K562 (cell line): ENCODE measurements around the gene RAD54L. TPM values are rescaled to one million over a fixed set of nuclear protein-coding genes. Genes with fewer than 3 reads are reported as not detected.

ENCODE experiments used
- ARHGAP35 ChIP-seq: fragments of 450-650 bp; IDR thresholded peaks from 2 replicates; pipeline ENCODE4 v1.6.1; 2018; ENCODE audit not compliant: partially characterized antibody
- DEAF1 ChIP-seq: fragments of 450-650 bp; formaldehyde crosslinking; IDR thresholded peaks from 2 replicates; pipeline ENCODE4 v1.4.0; 2020; ENCODE audit warnings: mild to moderate bottlenecking, moderate library complexity
- ESRRA ChIP-seq: fragments of 450-650 bp; IDR thresholded peaks from 2 replicates; pipeline ENCODE4 v1.6.1; 2014; ENCODE audit warnings: low read depth, mild to moderate bottlenecking, moderate library complexity, borderline replicate concordance
- GABPB1 ChIP-seq: sonication (generic); formaldehyde crosslinking; IDR thresholded peaks from 2 replicates; pipeline ENCODE4 v1.8.0; 2022; ENCODE audit warnings: mild to moderate bottlenecking, missing genetic modification reagents
- KDM5B ChIP-seq: fragments of 200-600 bp; sonication (generic); IDR thresholded peaks from 2 replicates; pipeline ENCODE4 v1.6.1; 2012; ENCODE audit warnings: low read depth, mild to moderate bottlenecking, moderate library complexity, low read length, control low read depth, inconsistent platforms; ENCODE audit not compliant: insufficient replicate concordance
- MTA2 ChIP-seq: fragments of 450-650 bp; IDR thresholded peaks from 2 replicates; pipeline ENCODE4 v1.6.1; 2016; ENCODE audit warnings: low read depth
- NFRKB ChIP-seq: fragments of 450-650 bp; IDR thresholded peaks from 2 replicates; pipeline ENCODE4 v1.6.1; 2016; ENCODE audit warnings: low read depth
- NR2C1 ChIP-seq, 2 experiments: fragments of 450-650 bp; IDR thresholded peaks; 2 replicates each; pipeline ENCODE4 v1.6.1; 2017; ENCODE audit warnings: mild to moderate bottlenecking in 2 of 2, antibody characterized with exemption in 1 of 2, inconsistent platforms in 1 of 2, missing compliant biosample characterization in 1 of 2, missing genetic modification characterization in 1 of 2
- RB1 ChIP-seq: fragments of 450-650 bp; IDR thresholded peaks from 2 replicates; pipeline ENCODE4 v1.6.1; 2017; ENCODE audit warnings: low read depth, mild to moderate bottlenecking
- TAF7 ChIP-seq: fragments of 450-650 bp; IDR thresholded peaks from 2 replicates; pipeline ENCODE4 v1.6.1; 2016; ENCODE audit warnings: missing genetic modification characterization, missing compliant biosample characterization
- UBTF ChIP-seq, 2 experiments: IDR thresholded peaks; 2 replicates each; pipeline ENCODE4 v1.6.1; 2012; ENCODE audit warnings: improper control_type of control experiment in 2 of 2, low read depth in 2 of 2, low read length in 2 of 2, borderline replicate concordance in 1 of 2
- ZFP36 ChIP-seq: fragments of 150-350 bp; IDR thresholded peaks from 2 replicates; pipeline ENCODE4 v1.6.1; 2018; ENCODE audit warnings: low read length, low read depth; ENCODE audit not compliant: partially characterized antibody
- ZNF583 ChIP-seq: fragments of 250-450 bp; sonication (Bioruptor Pico); IDR thresholded peaks from 2 replicates; pipeline ENCODE4 v1.4.0; 2020
- polyA plus RNA-seq, 8 experiments: library from polyadenylated mRNA; depleted of rRNA in 4 of 8; stranded (reverse) in 5 of 8; unstranded in 3 of 8; fragments of >200 nt; fragmentation: Nextera tagmentation in 2 of 8; fragmentation: Illumina TruSeq in 1 of 8; extraction: Ambion mirVana in 2 of 8; extraction: Trizol in 1 of 8; gene quantifications; 2 replicates each; pipeline versions ENCODE4 v1.2.1 to v1.2.3, GENCODE V29; 2011 to 2014; ENCODE audit warnings: inconsistent platforms in 1 of 8, missing spikeins in 1 of 8
- total RNA-seq, 7 experiments: library from RNA; depleted of rRNA in 6 of 7; stranded (reverse); fragments of >200 nt in 6 of 7; fragmentation: Illumina TruSeq in 2 of 7; extraction: Trizol in 2 of 7; gene quantifications; 2 replicates each; pipeline versions ENCODE4 v1.2.1 to v1.2.3, GENCODE V29; 2011 to 2021; ENCODE audit warnings: low replicate concordance in 1 of 7
- TF ChIP-seq, protein P1 (sequence below), 2 experiments: fragments of 450-650 bp; formaldehyde crosslinking in 1 of 2; IDR thresholded peaks; 2 replicates each; pipeline versions ENCODE4 v1.4.0 to v1.6.1; 2014 to 2020; ENCODE audit warnings: mild to moderate bottlenecking in 2 of 2, borderline replicate concordance in 1 of 2, low read depth in 1 of 2

RAD54L gene
- total and polyA plus RNA-seq, 9 of the 15 experiments (the other 6 are each of a cell fraction or from before 2014, with no cell fraction given), result 17.9 to 92.3 (median 37.5) TPM

DNA sequence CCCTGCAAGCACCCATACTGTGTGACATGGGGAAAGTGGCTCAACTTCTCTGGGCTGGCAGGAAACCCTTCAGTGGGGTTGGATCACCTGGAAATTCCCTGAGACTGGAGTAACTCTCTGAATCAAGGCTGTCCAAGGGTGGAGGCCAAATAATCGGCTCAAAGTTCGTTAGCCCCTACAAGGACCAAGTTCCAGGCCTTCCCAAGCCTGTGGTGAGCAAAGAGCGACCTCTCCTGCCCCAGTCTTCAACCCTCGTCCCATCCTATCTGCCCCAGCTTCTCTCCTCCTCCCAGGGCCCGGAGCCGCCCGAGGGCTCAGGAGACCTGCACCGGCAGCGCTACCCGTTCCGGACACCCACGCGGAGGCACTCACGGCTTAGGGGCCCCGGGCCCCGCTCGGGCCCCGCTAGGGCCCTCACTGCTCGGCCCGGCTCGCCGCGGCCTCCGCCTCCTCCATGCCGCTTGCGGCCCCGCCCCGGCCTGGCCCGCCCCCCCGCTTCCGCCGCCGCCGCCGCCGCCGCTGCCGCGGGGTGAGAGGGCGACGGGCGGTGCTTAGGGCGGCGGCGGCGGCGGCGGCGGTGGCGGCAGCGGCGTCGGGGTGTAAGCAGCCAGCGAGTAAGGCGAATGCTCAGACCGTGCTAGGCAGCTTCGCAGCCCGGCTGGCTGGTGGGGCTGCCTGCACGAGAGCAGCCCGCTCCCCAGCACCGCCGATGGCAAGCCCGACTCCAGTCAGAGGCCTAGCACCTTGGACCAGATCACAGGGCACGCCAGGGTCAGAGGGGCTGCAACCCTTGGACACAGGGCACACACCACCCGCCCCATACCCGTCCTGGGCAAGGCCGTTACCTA is 49.4 kb upstream of the RAD54L start, which contains the start of gene POMGNT1 (continued):
- TF ChIP-seq UBTF (IDR thresholded peaks at IDR 0.05; ENCODE audit: borderline replicate concordance in 1 of 2, low read depth in 2 of 2, low read length in 2 of 2), result peak; percentile 58 to 75; a peak in 3 of 4 replicates
- peak; percentile 91 for TF ChIP-seq KDM5B
- TF ChIP-seq NR2C1 (IDR thresholded peaks at IDR 0.05), result peak; percentile 80
- peak; percentile 81 for TF ChIP-seq NR2C1 (tag; IDR thresholded peaks at IDR 0.05)
- TF ChIP-seq TAF7 (tag), result 0 out of 2 replicates have a peak, but pooled peaks have one; percentile 15
- TF ChIP-seq, protein P1, sequence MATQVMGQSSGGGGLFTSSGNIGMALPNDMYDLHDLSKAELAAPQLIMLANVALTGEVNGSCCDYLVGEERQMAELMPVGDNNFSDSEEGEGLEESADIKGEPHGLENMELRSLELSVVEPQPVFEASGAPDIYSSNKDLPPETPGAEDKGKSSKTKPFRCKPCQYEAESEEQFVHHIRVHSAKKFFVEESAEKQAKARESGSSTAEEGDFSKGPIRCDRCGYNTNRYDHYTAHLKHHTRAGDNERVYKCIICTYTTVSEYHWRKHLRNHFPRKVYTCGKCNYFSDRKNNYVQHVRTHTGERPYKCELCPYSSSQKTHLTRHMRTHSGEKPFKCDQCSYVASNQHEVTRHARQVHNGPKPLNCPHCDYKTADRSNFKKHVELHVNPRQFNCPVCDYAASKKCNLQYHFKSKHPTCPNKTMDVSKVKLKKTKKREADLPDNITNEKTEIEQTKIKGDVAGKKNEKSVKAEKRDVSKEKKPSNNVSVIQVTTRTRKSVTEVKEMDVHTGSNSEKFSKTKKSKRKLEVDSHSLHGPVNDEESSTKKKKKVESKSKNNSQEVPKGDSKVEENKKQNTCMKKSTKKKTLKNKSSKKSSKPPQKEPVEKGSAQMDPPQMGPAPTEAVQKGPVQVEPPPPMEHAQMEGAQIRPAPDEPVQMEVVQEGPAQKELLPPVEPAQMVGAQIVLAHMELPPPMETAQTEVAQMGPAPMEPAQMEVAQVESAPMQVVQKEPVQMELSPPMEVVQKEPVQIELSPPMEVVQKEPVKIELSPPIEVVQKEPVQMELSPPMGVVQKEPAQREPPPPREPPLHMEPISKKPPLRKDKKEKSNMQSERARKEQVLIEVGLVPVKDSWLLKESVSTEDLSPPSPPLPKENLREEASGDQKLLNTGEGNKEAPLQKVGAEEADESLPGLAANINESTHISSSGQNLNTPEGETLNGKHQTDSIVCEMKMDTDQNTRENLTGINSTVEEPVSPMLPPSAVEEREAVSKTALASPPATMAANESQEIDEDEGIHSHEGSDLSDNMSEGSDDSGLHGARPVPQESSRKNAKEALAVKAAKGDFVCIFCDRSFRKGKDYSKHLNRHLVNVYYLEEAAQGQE (IDR thresholded peaks at IDR 0.05; ENCODE audit: borderline replicate concordance), result 0 out of 2 replicates have a peak, but pooled peaks have one; percentile 23
- TF ChIP-seq, protein P1 (CRISPR knock-in tag; IDR thresholded peaks at IDR 0.05; ENCODE audit: low read depth), result peak; percentile 51; the same call in 1 of the 2 replicates
- TF ChIP-seq GABPB1 (CRISPR knock-in tag), result peak; percentile 75; the same call in 1 of the 2 replicates
- TF ChIP-seq MTA2, result peak; percentile 10; the same call in 1 of the 2 replicates
- peak; percentile 57; the same call in 1 of the 2 replicates for TF ChIP-seq ESRRA
- TF ChIP-seq RB1, result peak; percentile 54; the same call in 1 of the 2 replicates
- TF ChIP-seq ZNF583 (CRISPR knock-in tag), result peak; percentile 46
- peak; percentile 16; the same call in 1 of the 2 replicates for TF ChIP-seq DEAF1 (CRISPR knock-in tag)
- peak; percentile 55; the same call in 1 of the 2 replicates for TF ChIP-seq NFRKB
- TF ChIP-seq ZFP36, result peak; percentile 95
- TF ChIP-seq ARHGAP35, result no peak
